HEK293T (cell line): Measurements from ENCODE around the gene NDUFS7.

Experiments used
- ARNT ChIP-seq: fragments of 450-650 bp; IDR thresholded peaks from 2 replicates; pipeline ENCODE4 v1.6.1; 2017; ENCODE audit warnings: mild to moderate bottlenecking
- BHLHE40 ChIP-seq: fragments of 450-650 bp; IDR thresholded peaks from 2 replicates; pipeline ENCODE4 v1.6.1; 2016; ENCODE audit warnings: mild to moderate bottlenecking, moderate library complexity, borderline replicate concordance
- CTBP1 ChIP-seq: fragments of 450-650 bp; IDR thresholded peaks from 2 replicates; pipeline ENCODE4 v1.6.1; 2016; ENCODE audit warnings: borderline replicate concordance
- ELF4 ChIP-seq: fragments of 450-650 bp; IDR thresholded peaks from 2 replicates; pipeline ENCODE4 v1.6.1; 2017; ENCODE audit warnings: antibody characterized with exemption
- FOXK2 ChIP-seq: fragments of 450-650 bp; IDR thresholded peaks from 2 replicates; pipeline ENCODE4 v1.6.1; 2016; ENCODE audit warnings: mild to moderate bottlenecking
- FOXM1 ChIP-seq: fragments of 450-650 bp; IDR thresholded peaks from 2 replicates; pipeline ENCODE4 v1.6.1; 2017; ENCODE audit warnings: mild to moderate bottlenecking, borderline replicate concordance
- HDGF ChIP-seq: fragments of 450-650 bp; IDR thresholded peaks from 2 replicates; pipeline ENCODE4 v1.6.1; 2017; ENCODE audit warnings: antibody characterized with exemption, borderline replicate concordance
- NFRKB ChIP-seq: fragments of 450-650 bp; IDR thresholded peaks from 2 replicates; pipeline ENCODE4 v1.6.1; 2016; ENCODE audit warnings: mild to moderate bottlenecking, moderate library complexity
- PKNOX1 ChIP-seq: fragments of 450-650 bp; IDR thresholded peaks from 2 replicates; pipeline ENCODE4 v1.6.1; 2016
- SP1 ChIP-seq: fragments of 450-650 bp; IDR thresholded peaks from 2 replicates; pipeline ENCODE4 v1.6.1; 2017
- SUZ12 ChIP-seq: fragments of 450-650 bp; IDR thresholded peaks from 2 replicates; pipeline ENCODE4 v1.6.1; 2016; ENCODE audit warnings: mild to moderate bottlenecking
- TARDBP ChIP-seq: fragments of 450-650 bp; IDR thresholded peaks from 2 replicates; pipeline ENCODE4 v1.6.1; 2016
- ZNF384 ChIP-seq: fragments of 450-650 bp; IDR thresholded peaks from 2 replicates; pipeline ENCODE4 v1.6.1; 2016

GRCh38 chr19:1353144-1353543 is 30.6 kb upstream of the NDUFS7 start:
- TF ChIP-seq SP1 = no peak
- TF ChIP-seq SUZ12 = no peak
- TF ChIP-seq BHLHE40 = no peak
- TF ChIP-seq HDGF = no peak
- no peak for TF ChIP-seq ELF4
- TF ChIP-seq ARNT = no peak
- TF ChIP-seq TARDBP = no peak
- no peak for TF ChIP-seq FOXM1
- no peak for TF ChIP-seq NFRKB
- TF ChIP-seq CTBP1 = no peak
- no peak for TF ChIP-seq PKNOX1
- TF ChIP-seq FOXK2 = no peak
- no peak for TF ChIP-seq ZNF384
